Calu3 (cell line): ENCODE data around the gene TMEM59. TPM values are rescaled to one million over a fixed set of nuclear protein-coding genes. Genes with fewer than 3 reads are reported as not detected.

Experiments used
- BruUV-seq: library from RNA; stranded (reverse); fragments of 400-500 nt; replicated peaks from 2 replicates; lab custom pipeline; 2021; lab: Mats Ljungman, UMichigan
- CTCF ChIA-PET: fragments of 300-600 bp; sonication (Branson Sonifier 250); formaldehyde crosslinking; loops from one replicate; lab custom pipeline; 2022; ENCODE audit warnings: antibody characterized with exemption; lab: Charles Lee
- DNase-seq: peaks from one replicate; pipeline ENCODE4 v3.0.0; 2022
- H3K27ac Mint-ChIP-seq: one replicate; pipeline ENCODE4 v1.8.0; 2022; ENCODE audit warnings: mixed read lengths; ENCODE audit not compliant: unreplicated experiment
- H3K27me3 Mint-ChIP-seq: one replicate; pipeline ENCODE4 v1.8.0; 2022; ENCODE audit warnings: mixed read lengths; ENCODE audit not compliant: unreplicated experiment
- H3K36me3 Mint-ChIP-seq: one replicate; pipeline ENCODE4 v1.8.0; 2022; ENCODE audit warnings: mild to moderate bottlenecking, moderate library complexity, mixed read lengths; ENCODE audit not compliant: insufficient read depth, unreplicated experiment
- H3K4me1 Mint-ChIP-seq: one replicate; pipeline ENCODE4 v1.8.0; 2022; ENCODE audit warnings: mild to moderate bottlenecking, low read depth, mixed read lengths; ENCODE audit not compliant: unreplicated experiment
- H3K4me3 Mint-ChIP-seq: one replicate; pipeline ENCODE4 v1.8.0; 2022; ENCODE audit warnings: mild to moderate bottlenecking, low read depth, moderate library complexity, mixed read lengths; ENCODE audit not compliant: unreplicated experiment
- H3K9me3 Mint-ChIP-seq: one replicate; pipeline ENCODE4 v1.8.0; 2022; ENCODE audit warnings: low read depth, mixed read lengths; ENCODE audit not compliant: unreplicated experiment
- CTCF ChIP-seq: fragments of 200-600 bp; IDR thresholded peaks from one replicate; pipeline ENCODE4 v1.8.0; 2022; ENCODE audit warnings: antibody characterized with exemption; ENCODE audit not compliant: unreplicated experiment
- intact Hi-C: fragments of 100-400 bp; cut with micrococcal nuclease; formaldehyde crosslinking; loops from one replicate; pipeline ENCODE4 v1.10.0; 2022; ENCODE audit not compliant: unreplicated experiment
- total RNA-seq: library from RNA; stranded (reverse); gene quantifications from 2 replicates; pipeline ENCODE4 v1.2.3, GENCODE V29; 2022

TMEM59 gene
- total RNA-seq, 1 experiment from 2014 or later = 316 TPM

DNA sequence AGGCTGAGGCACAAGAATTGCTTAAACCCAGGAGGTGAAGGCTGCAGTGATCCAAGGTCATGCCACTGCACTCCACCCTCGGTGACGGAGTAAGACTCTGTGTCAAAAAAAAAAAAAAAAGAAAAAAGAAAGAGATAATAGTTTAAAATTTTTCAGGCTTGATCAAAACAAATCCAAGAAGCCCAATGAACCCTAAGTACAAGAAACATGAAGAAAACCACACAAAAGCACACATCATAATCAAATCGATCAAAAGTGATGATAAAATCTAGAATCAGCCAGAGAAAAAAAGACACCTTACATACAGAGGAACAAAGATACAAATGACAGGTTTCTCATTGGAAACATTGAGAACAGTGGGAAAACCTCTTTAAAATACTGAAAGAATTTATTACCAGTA is 66.5 kb downstream of the TMEM59 start:
- no peak for DNase-seq
- H3K27ac Mint-ChIP-seq = no peak overlapping the region
- no peak for TF ChIP-seq CTCF
- CTCF ChIA-PET = no interaction called here
- H3K4me3 Mint-ChIP-seq = no peak overlapping the region
- intact Hi-C loops = no loop called here
- no peaks in the 10 kb centered on the region for H3K27me3 Mint-ChIP-seq
- BruUV-seq = no TSS peak
- H3K4me1 Mint-ChIP-seq = peaks cover 12% of the 10 kb centered on the region
- peaks cover 5% of the 10 kb centered on the region for H3K36me3 Mint-ChIP-seq
- H3K9me3 Mint-ChIP-seq = no peaks in the 10 kb centered on the region

DNA sequence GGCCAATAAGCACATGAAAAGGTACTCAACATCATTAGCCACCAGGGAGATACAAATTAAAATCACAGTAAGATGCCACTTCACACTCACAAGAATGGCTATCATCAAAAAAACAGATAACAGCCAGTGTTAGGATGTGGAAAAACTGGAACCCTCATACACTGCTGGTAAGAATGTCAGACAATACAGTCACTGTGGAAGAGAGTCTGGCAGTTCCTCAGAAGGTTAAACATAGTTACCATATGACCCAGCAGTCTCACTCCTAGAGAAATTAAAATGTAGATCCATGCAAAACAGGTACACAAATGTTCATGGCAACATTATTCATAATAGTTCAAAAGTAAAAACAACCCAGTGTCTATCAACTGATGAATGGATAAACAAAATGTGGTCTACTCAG is 68.3 kb downstream of the TMEM59 start:
- no peak for DNase-seq
- no peak overlapping the region for H3K27ac Mint-ChIP-seq
- H3K9me3 Mint-ChIP-seq = no peaks in the 10 kb centered on the region
- no TSS peak for BruUV-seq
- no peak overlapping the region for H3K4me3 Mint-ChIP-seq
- peaks cover 12% of the 10 kb centered on the region for H3K4me1 Mint-ChIP-seq
- TF ChIP-seq CTCF = no peak
- H3K36me3 Mint-ChIP-seq = peaks cover 5% of the 10 kb centered on the region
- H3K27me3 Mint-ChIP-seq = no peaks in the 10 kb centered on the region
- CTCF ChIA-PET = no interaction called here
- intact Hi-C loops = no loop called here

GRCh38 chr1:53982763-53983104 is 70.3 kb downstream of the TMEM59 start:
- no TSS peak for BruUV-seq
- peaks cover 12% of the 10 kb centered on the region for H3K4me1 Mint-ChIP-seq
- peak overlapping the region; percentile 66 for H3K4me3 Mint-ChIP-seq
- TF ChIP-seq CTCF = no peak
- intact Hi-C loops = no loop called here
- peaks cover 5% of the 10 kb centered on the region for H3K36me3 Mint-ChIP-seq
- H3K9me3 Mint-ChIP-seq = no peaks in the 10 kb centered on the region
- DNase-seq = no peak
- CTCF ChIA-PET = interaction anchor here (2.0 kb wide), 1 partner anchor 9 kb away, joined by 5 read pairs; no protein-coding TSS in a partner anchor
- no peaks in the 10 kb centered on the region for H3K27me3 Mint-ChIP-seq
- H3K27ac Mint-ChIP-seq = peak overlapping the region; percentile 64

GRCh38 chr1:53982034-53982762 is 70.8 kb downstream of the TMEM59 start:
- Mint-ChIP-seq H3K9me3 (no peaks in the 10 kb centered on the region), H3K36me3 (peaks cover 5% of the 10 kb centered on the region), H3K27ac (peak overlapping the region; percentile 64), H3K4me1 (peaks cover 12% of the 10 kb centered on the region), H3K4me3 (peak overlapping the region; percentile 66), H3K27me3 (no peaks in the 10 kb centered on the region)
- peak; percentile 21 for DNase-seq
- intact Hi-C loops = no loop called here
- CTCF ChIA-PET = interaction anchor here (2.0 kb wide), 1 partner anchor 10 kb away, joined by 5 read pairs; no protein-coding TSS in a partner anchor
- BruUV-seq = no TSS peak
- no peak for TF ChIP-seq CTCF
